Activated CD8-positive, alpha-beta T cell treated with anti-CD3 and anti-CD28 coated beads for 36 hours (primary cell): ENCODE data around the gene C4orf46. TPM values are rescaled to one million over a fixed set of nuclear protein-coding genes. Genes with fewer than 3 reads are reported as not detected.

Experiments
- ATAC-seq: fragments of 200-7000 bp; cut with Tn5 transposase; one replicate; pipeline ENCODE4 v1.10.0; 2021; ENCODE audit warnings: mild to moderate bottlenecking, moderate library complexity
- CTCF ChIA-PET: fragments of 350-600 bp; sonication (Branson Sonifier 250); formaldehyde crosslinking; loops from one replicate; lab custom pipeline; 2021; ENCODE audit warnings: antibody characterized with exemption; lab: Charles Lee
- POLR2A ChIA-PET: fragments of 350-600 bp; sonication (Branson Sonifier 250); formaldehyde crosslinking; loops from one replicate; lab custom pipeline; 2021; ENCODE audit warnings: antibody characterized with exemption; lab: Charles Lee
- DNase-seq: peaks from one replicate; pipeline ENCODE4 v3.0.0-alpha.2; 2020
- H3K27ac Mint-ChIP-seq: one replicate; pipeline ENCODE4 v1.8.0; 2021; ENCODE audit warnings: mild to moderate bottlenecking, mixed read lengths
- H3K27me3 Mint-ChIP-seq: one replicate; pipeline ENCODE4 v1.8.0; 2021; ENCODE audit warnings: mixed read lengths
- H3K36me3 Mint-ChIP-seq: one replicate; pipeline ENCODE4 v1.8.0; 2021; ENCODE audit warnings: low read depth, mixed read lengths
- H3K4me1 Mint-ChIP-seq: one replicate; pipeline ENCODE4 v1.8.0; 2021; ENCODE audit warnings: low read depth, mixed read lengths
- H3K4me3 Mint-ChIP-seq: one replicate; pipeline ENCODE4 v1.8.0; 2021; ENCODE audit warnings: mild to moderate bottlenecking, moderate library complexity, mixed read lengths
- H3K9me3 Mint-ChIP-seq: one replicate; pipeline ENCODE4 v1.8.0; 2021; ENCODE audit warnings: mixed read lengths
- CTCF ChIP-seq: fragments of 200-600 bp; IDR thresholded peaks from one replicate; pipeline ENCODE4 v1.8.0; 2022; ENCODE audit warnings: antibody characterized with exemption, mild to moderate bottlenecking
- intact Hi-C: fragments of 100-400 bp; cut with micrococcal nuclease; formaldehyde crosslinking; loops from one replicate; pipeline ENCODE4 v1.10.0; 2022
- total RNA-seq, 2 experiments: library from RNA; stranded (reverse); gene quantifications; one replicate each; pipeline ENCODE4 v1.2.3, GENCODE V29; 2021

Gene C4orf46
- total RNA-seq, 2 experiments from 2014 or later: 17.7 to 19.0 TPM

- TF ChIP-seq CTCF: no peak
- DNase-seq (no peak), ATAC-seq (no peak)
- intact Hi-C loops: no loop called here
- CTCF ChIA-PET: no interaction called here
- Mint-ChIP-seq H3K36me3 (no peaks in the 10 kb centered on the region), H3K9me3 (no peaks in the 10 kb centered on the region), H3K4me3 (no peak overlapping the region), H3K27me3 (peaks cover 7% of the 10 kb centered on the region), H3K4me1 (no peaks in the 10 kb centered on the region), H3K27ac (no peak overlapping the region)
- POLR2A ChIA-PET: no interaction called here
Observed at GRCh38 chr4:158644356-158644755, 27.3 kb downstream of the C4orf46 start.

GRCh38 chr4:158636619-158637018 is 35.1 kb downstream of the C4orf46 start:
- ChIA-PET CTCF (no interaction called here), POLR2A (no interaction called here)

GRCh38 chr4:158630893-158631292 is 40.8 kb downstream of the C4orf46 start:
- ChIA-PET CTCF (interaction anchor here (1.4 kb wide), 1 partner anchor 370 kb away, joined by 4 read pairs; no protein-coding TSS in a partner anchor), POLR2A (no interaction called here)
- Mint-ChIP-seq H3K9me3 (no peaks in the 10 kb centered on the region), H3K4me3 (no peak overlapping the region), H3K4me1 (no peaks in the 10 kb centered on the region), H3K27ac (no peak overlapping the region), H3K27me3 (no peaks in the 10 kb centered on the region), H3K36me3 (no peaks in the 10 kb centered on the region)
- TF ChIP-seq CTCF: no peak
- intact Hi-C loops: no loop called here
- no peak for DNase-seq
- no peak for ATAC-seq

More at GRCh38 chr4:158636619-158637018, 35.1 kb downstream of the C4orf46 start:
- H3K4me3 Mint-ChIP-seq: no peak overlapping the region
- intact Hi-C loops: no loop called here
- H3K9me3 Mint-ChIP-seq: no peaks in the 10 kb centered on the region
- no peaks in the 10 kb centered on the region for H3K36me3 Mint-ChIP-seq
- ATAC-seq: no peak
- no peak overlapping the region for H3K27ac Mint-ChIP-seq
- H3K27me3 Mint-ChIP-seq: peaks cover 2% of the 10 kb centered on the region
- no peaks in the 10 kb centered on the region for H3K4me1 Mint-ChIP-seq
- no peak for DNase-seq
- TF ChIP-seq CTCF: no peak

- no peak overlapping the region for H3K4me3 Mint-ChIP-seq
- H3K4me1 Mint-ChIP-seq: no peaks in the 10 kb centered on the region
- H3K36me3 Mint-ChIP-seq: no peaks in the 10 kb centered on the region
- no peaks in the 10 kb centered on the region for H3K27me3 Mint-ChIP-seq
- ChIA-PET POLR2A (no interaction called here), CTCF (interaction anchor here (0.7 to 1.6 kb wide), 4 partner anchors 24 to 373 kb away, joined by 3 to 4 read pairs (median 4); no protein-coding TSS in a partner anchor)
- no peak for ATAC-seq
- H3K27ac Mint-ChIP-seq: no peak overlapping the region
- no peaks in the 10 kb centered on the region for H3K9me3 Mint-ChIP-seq
- intact Hi-C loops: loop anchor here (2.0 kb wide), 1 partner anchor 365 kb away; no protein-coding TSS in a partner anchor
- TF ChIP-seq CTCF: no peak
- no peak for DNase-seq
Observed at GRCh38 chr4:158625544-158625943, 46.1 kb downstream of the C4orf46 start.

- peak; percentile 58 for ATAC-seq
- H3K9me3 Mint-ChIP-seq: no peaks in the 10 kb centered on the region
- H3K27ac Mint-ChIP-seq: no peak overlapping the region
- H3K36me3 Mint-ChIP-seq: no peaks in the 10 kb centered on the region
- H3K4me1 Mint-ChIP-seq: no peaks in the 10 kb centered on the region
- ChIA-PET CTCF (interaction anchor here (0.7 to 1.4 kb wide), 3 partner anchors 23 to 372 kb away, joined by 3 to 4 read pairs (median 3); no protein-coding TSS in a partner anchor), POLR2A (no interaction called here)
- no peak for DNase-seq
- intact Hi-C loops: loop anchor here (2.0 kb wide), 1 partner anchor 364 kb away; no protein-coding TSS in a partner anchor
- H3K4me3 Mint-ChIP-seq: no peak overlapping the region
- H3K27me3 Mint-ChIP-seq: no peaks in the 10 kb centered on the region
- TF ChIP-seq CTCF: peak; percentile 59
Observed at GRCh38 chr4:158624889-158625478, 46.7 kb downstream of the C4orf46 start.
